NCI-H226 (cell line): ENCODE results near the gene SLC2A11.
"Not testable (repeated sequence)": the region's sequence is repeated elsewhere in the genome, so short reads cannot be mapped to it uniquely, and the experiment has no call there.

ENCODE experiments used
- DNase-seq: peaks from one replicate; pipeline ENCODE4 v3.0.0-alpha.2; 2015

Gene SLC2A11

GRCh38 chr22:23909296-23909898, 51.7 kb downstream of the SLC2A11 start:
- no peak for DNase-seq

GRCh38 chr22:23910496-23911190, 53.0 kb downstream of the SLC2A11 start:
- DNase-seq: no peak

- DNase-seq: no peak
Measured at GRCh38 chr22:23911318-23911980, 53.8 kb downstream of the SLC2A11 start.

- no peak for DNase-seq
Measured at GRCh38 chr22:23912293-23912903, 54.7 kb downstream of the SLC2A11 start.

- no peak for DNase-seq
Measured at GRCh38 chr22:23913306-23913660, 55.6 kb downstream of the SLC2A11 start.

GRCh38 chr22:23913661-23914353, 56.1 kb downstream of the SLC2A11 start:
- peak; percentile 91 for DNase-seq

- no peak for DNase-seq
Measured at GRCh38 chr22:23915290-23915689, 57.6 kb downstream of the SLC2A11 start.

- DNase-seq: not testable (repeated sequence)
Measured at GRCh38 chr22:23920267-23920611, 62.6 kb downstream of the SLC2A11 start.

- DNase-seq: peak; percentile 23
Measured at GRCh38 chr22:23921586-23922201, 64.0 kb downstream of the SLC2A11 start.

GRCh38 chr22:23922921-23923320, 65.2 kb downstream of the SLC2A11 start:
- no peak for DNase-seq

GRCh38 chr22:23925020-23925606, 67.4 kb downstream of the SLC2A11 start:
- no peak for DNase-seq

- DNase-seq: no peak
Measured at GRCh38 chr22:23926561-23926960, 68.9 kb downstream of the SLC2A11 start.
